Stimulated activated CD8-positive, alpha-beta memory T cell treated with anti-CD3 and anti-CD28 coated beads, Interleukin-2, amount 100 ng/mL, for 48 hours (primary cell): Measurements from ENCODE around the gene SHANK1.

ENCODE experiments used
- DNase-seq, 2 donors: peaks; one replicate each; pipeline ENCODE4 v3.0.0-alpha.2; 2020; ENCODE audit warnings: low read depth in 2 of 2

Gene SHANK1

DNA sequence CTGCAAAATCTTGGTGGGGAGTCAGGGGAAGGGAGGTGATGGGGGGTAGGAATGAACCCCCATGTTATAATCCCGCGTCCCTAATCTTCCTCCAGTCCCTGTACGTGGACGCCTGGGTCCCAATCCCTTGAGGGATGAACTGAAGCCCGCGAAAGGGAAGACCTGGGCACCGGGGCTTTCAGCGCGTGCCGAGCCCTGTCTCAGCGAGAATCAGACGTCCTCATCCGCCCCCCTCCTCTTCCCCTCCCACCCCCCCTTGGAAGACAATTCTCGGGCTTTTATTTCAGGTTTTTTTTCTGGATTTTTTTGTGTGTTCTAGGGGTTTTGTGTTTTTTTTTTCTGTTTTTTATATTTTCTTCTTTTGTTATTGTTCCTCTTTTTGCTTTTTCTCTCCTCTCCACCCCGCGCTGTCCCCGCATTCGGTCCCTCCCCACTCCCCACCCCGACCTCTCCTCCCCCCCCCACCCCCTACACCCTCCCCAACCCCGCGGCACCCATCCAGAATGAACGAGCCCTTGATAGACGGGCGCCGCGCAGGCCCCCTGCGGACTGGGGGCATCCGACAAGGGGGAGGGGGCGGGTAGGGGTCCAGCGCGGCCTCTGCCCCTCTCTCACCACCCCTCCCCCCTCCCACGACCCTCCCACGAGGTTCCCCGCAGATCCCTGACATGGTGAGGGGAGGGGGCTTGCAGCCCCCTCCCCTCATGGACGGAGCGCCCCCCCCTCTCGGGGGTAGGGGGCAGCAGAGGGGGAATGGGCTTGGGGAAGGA is 60.1 kb downstream of the SHANK1 start:
- no peak for DNase-seq

DNA sequence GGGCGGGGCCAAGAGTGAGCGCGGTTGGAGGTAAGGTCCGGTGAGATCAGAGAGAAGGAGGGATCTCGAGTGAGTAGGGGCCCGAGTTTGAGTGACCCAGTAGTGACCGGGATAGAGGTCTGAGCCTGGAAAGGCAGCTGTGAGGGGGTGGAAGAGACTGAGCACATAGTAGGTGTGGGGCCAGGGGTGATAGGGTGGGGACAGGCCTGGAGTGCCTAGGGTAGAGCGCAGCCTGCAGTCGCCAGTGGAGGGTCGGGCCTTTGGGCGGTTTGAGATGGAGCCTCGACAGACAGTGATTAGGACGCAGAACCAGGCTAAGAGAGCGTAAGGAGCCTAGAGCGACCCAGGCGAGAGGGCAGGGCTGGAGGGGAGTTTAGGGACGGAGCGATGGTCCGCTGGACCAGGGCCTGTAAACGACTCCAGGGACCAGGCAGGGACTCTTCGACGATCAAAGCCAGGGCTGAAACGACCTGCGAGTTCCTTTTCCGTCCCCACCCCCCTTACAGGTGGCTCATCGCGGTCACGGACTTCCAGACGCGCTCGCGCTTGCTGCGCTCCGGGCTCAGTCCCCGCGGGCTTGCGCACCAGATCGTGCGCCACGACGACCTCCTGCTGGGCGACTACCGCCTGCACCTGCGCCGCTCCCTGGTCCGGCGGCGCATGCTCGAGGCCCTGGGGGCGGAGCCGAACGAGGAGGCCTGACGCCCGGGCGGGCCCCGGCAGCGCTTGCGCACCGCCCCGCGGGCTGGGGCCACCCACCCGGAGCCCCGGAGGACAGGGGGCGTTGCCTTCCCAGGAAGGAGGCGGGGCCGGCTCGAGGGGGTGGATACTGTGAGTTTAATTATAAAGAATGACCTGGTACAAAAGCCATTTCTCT is 60.9 kb downstream of the SHANK1 start:
- DNase-seq, result peak; percentile 70 to 74

DNA sequence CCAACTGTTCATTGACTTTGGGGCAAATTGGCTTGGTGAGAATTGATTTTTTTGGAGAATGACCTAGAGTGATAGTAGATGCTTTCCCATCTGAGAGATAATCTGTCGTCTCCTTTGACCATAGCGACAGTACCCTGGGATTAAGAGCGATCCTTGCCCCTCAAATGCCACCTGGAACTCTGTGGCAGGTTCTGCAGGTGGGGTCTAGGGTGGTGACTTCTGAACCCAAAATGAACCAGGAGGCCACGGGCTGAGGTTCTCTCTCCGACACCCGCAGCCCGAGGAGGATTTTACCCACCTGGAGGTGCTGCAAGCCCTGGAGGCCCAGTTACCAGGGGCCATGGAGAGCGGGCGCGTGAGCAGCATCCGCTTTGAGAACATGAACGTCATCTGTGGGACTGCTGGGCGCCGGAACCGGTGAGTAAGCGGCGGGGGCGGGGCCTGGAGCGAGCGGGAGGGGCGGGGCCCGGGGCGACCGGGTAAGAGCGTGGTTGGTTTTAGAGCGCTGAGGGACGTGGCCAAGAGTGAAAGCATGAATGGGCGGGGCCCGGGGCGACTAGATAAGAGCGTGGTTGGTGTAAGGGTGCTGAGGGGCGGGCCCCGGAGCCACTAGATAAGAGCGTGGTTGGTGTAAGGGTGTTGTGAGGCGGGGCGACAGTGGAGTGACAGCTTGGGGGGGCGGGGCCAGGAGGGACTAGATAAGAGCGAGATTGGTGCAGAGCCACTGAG is 61.7 kb downstream of the SHANK1 start:
- DNase-seq, result peak; percentile 84 to 89

DNA sequence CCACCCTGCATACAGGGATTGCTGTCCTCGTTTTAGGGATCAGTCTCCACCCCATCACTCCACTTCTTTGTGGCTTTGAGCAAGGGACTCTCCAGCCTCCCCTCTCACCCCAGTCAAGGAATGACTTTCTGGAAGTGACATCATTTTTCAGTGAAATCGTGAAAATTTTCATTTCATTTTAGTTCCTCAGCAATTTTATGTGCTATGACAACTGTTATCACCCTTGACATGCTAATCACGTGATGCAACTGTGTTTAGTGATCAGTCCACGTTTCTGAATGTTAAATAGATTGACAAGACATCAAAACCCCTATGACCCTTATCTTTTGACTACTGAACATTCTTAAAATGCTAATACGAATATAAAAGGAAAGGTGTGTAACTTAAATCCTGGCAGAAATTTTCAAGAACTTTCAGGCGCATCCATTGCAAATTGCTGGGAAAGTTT is 62.4 kb downstream of the SHANK1 start:
- DNase-seq, result no peak

DNA sequence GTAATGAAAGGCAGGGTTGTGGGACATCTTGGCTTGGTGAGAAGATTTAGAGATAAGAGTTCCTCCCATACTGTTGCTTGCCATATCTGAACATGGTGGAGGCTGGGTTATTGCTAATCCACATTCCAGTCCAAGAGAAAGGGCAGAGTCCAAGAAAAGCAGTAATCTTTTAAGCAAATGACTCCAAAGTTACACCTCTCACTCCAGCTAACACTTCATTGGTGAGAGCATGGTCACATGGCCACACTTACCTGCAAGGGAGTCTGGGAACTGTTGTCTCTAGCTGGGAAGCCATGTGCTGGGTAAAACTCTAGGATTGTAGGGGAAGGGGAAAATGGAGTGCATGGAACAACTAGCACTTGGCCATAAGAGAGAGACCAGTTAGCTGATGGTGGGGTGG is 64.7 kb downstream of the SHANK1 start:
- no peak for DNase-seq

DNA sequence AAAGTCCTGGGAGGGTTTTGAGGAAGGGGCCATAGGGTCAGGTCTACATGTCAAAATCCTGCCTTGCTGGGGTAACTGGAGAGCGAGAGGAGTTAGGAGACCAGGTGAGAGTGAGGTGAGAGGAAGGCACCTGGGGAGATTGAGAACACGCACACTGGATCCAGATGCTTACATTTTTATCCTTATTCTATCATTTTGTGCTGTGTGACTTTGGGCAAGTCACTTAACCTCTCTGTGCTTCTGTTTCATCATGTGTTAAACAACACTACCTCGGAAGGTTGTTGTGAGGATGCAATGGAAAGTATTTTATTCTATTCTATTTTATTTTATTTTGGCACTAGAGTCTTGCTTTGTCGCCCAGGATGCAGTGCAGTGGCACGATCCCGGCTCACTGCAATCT is 66.9 kb downstream of the SHANK1 start:
- DNase-seq, result no peak

DNA sequence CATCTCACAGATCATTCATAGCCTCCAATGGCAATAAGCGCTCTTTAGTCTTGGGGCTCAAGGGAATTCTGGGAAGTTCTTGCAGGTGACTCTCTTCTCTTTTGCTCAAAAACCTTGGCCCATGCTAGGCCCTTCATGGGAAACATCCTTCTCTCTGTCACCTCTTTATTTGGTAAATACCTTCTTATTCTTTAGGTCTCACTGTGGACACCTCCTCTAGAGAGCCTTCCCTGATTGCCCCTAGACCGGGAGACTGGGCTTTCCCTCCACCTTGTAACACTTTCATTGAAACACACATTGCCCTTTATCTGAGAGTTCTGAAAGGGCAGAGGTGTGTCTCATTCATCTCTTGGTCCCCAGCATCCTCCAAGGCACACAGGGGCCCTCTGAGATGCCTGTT is 68.4 kb downstream of the SHANK1 start:
- no peak for DNase-seq

DNA sequence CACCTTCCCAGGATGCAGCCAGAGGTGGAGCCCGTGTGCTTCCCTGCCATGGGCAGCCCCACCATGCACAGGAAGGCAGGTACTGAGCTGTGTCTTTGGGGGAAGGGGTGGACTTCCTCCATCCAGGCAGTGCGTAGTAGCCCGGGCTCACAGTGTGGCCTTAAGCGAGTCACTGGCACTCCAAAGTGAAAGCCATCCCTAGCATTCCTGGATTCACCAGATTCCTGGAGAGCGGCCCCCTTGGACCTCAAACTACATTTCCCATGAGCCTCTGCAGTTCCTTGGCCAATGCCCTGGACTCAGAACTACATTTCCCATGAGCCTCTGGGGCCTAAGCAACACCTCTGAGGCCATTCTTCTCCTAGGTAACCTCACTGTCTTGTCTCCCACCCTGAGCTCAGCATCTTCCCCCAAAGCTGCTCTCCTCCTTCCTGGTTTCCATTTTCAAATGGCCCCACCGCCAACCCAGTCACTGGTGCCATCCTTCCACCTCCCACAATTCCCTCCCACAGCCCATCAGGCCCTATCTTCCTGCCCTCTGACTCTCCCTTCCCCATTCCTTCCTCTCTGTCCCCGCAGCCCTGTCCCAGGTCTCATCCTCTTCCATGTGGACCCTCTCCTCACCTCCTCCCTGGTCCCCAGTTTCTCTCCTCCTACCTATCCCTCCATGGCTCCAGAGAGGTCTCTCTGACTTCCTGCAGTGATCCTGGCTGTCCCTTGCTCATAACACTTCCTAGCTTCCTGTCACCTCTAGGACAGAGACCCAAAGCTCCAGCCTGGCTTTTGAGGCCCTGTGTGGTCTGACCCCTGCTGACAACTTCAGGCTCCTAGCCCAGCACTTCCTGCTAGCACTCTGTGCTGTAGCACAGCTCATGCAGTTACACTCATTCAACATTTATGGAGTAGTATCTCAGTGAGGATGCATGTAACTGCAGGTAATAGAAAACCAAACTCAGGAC is 69.9 kb downstream of the SHANK1 start, which contains the start of gene C19orf81:
Gene C19orf81 (plus strand): TSS at position 13 of the 959 bp plus-strand sequence. CDS start 0 bp downstream, at position 13.
- no peak for DNase-seq

DNA sequence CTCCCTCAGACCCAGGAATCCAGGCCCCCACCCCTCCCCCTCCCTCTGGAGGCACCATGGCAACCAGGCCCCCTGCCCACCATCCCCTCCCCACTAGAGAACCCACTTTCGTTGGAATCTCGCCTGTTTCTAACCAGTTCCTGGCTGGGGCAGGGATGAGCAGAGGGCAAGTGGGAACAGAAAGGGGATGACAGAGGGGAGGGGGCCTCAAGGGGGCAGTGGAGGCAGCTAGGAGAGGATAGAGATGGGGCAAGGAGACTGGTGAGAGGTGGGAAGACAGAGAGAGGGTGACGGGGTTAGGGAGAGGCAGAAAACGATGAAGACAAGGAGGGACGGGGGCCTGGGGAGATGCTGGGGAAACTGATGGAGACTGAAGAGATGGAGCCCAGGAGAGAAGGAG is 70.9 kb downstream of the SHANK1 start:
- no peak for DNase-seq

DNA sequence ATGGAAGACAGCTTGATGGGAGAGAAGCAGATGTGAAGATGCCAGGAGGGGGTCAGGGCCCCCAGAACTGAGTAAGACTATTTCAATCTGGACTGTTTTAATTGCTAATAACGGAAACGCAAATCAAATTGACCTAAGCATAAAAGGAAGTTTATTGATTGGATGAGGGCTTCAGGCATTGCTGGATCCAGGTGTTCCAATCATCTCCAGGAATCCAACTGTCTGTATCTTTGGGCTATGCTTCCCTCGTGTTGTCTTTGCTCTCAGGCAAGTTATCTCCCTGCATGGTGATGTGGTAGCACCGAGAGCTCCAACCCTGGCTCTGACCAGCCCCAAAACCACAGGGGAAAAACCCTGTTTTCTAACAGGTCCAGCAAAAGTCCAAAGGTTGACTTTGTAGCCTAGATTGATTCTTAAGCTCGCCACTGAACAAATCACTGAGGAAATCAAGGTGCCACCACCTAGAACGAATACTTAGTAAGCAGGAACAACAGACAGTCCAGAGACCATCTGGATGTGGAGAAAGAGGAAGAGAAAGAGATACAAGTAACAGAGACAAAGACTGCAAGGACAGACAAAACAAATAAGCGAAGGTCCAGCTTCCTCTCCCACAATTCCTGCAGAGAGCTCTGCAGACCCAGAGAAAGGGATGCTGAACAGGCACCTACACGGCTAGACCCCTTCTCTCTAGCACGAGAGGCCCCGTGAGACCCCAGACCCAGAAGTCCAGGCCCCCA is 71.6 kb downstream of the SHANK1 start:
- DNase-seq, result no peak

DNA sequence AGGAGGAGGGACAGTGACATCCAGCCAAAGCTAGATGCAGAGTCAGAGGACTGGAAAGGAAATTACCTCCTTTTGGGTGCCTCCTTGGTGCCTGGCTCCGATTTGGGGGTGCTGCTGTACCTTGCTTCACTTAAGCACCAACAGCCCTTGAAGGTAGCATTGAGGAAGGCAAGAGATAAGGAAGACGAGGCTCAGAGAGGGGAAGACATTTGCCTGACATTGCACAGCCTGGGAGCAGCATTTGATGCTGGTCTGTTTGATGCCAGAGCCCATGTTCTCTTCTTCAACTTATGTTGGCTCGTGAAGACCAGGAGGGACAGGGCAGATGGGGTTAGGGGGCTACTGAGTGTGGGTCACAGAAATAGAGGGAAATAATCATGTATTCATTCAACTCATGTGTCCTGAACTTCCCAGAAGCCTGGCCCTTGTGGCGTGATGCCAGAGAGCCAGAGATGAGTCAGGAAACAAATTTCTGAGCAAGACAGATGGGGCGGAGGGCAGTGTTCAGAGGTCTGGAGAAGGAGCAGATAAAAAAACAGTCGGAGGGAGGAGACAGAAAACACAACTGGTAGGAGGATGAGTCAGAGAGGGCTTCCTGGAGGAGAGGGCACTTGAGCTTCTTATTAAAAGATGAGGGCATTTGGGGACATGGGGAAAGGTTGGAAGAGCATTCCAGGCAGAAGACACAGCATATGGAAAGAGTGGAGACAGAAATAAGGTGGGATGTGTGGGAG is 73.4 kb downstream of the SHANK1 start:
- no peak for DNase-seq

DNA sequence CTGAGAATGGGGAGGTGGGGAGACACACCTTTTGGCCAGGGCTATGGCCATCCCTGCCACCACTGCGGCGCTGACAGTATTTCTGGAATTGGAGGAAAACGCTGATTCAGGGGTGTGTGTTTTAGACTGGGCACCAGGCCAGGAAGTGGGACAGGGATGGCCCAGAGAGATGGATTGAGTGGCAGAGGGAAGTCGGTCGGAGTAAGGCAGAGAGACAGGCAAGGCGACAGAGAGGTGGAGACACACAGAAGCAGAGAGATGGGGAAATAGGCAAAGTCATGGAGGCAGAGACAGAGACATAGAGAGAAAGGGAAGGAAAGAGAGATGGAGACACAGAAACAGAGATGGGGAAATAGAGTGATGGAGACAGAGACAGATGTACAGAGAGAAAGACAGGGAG is 74.5 kb downstream of the SHANK1 start:
- no peak for DNase-seq

DNA sequence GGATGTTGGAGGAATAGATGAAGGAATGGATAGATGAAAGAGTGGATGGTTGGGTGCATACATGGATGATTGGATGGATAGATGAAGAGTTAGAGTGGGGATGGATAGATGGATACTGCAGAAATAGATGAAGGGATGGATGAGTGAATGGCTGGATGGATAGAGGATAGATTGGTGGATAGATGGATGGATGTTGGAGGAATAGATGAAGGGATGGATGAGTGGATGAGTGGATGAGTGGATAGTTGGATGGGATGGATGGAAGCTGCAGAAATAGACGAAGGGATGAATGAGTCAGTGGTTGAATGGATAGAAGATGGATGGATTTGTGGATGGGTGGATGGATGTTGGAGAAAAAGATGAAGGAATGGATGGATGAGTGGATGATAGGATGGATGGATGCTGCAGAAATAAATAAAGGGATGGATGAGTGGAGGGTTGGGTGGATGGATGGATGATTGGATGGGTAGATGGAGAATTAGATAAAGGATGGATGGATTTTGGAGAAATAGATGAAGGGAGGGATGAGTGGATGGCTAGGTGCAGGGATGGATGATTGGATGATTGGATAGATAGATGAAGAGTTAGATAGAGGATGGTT is 75.2 kb downstream of the SHANK1 start:
- DNase-seq, result no peak

DNA sequence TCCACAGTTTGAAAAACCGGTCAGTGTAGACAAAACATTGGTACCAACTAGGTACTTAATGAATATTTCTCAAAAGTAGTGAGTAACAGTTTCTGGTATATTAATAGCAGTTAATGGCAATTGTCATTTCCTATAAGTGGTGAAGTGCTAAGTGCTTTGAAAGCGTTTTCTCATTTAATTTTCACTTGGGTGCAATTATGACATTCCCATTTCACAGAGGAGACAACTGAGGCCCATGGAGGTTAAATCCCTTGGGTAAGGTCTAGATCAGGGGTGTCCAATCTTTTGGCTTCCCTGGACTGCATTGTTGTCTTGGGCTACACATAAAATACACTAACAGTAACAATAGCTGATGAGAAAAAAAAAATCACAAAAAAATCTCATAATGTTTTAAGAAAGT is 79.2 kb downstream of the SHANK1 start:
- no peak for DNase-seq

DNA sequence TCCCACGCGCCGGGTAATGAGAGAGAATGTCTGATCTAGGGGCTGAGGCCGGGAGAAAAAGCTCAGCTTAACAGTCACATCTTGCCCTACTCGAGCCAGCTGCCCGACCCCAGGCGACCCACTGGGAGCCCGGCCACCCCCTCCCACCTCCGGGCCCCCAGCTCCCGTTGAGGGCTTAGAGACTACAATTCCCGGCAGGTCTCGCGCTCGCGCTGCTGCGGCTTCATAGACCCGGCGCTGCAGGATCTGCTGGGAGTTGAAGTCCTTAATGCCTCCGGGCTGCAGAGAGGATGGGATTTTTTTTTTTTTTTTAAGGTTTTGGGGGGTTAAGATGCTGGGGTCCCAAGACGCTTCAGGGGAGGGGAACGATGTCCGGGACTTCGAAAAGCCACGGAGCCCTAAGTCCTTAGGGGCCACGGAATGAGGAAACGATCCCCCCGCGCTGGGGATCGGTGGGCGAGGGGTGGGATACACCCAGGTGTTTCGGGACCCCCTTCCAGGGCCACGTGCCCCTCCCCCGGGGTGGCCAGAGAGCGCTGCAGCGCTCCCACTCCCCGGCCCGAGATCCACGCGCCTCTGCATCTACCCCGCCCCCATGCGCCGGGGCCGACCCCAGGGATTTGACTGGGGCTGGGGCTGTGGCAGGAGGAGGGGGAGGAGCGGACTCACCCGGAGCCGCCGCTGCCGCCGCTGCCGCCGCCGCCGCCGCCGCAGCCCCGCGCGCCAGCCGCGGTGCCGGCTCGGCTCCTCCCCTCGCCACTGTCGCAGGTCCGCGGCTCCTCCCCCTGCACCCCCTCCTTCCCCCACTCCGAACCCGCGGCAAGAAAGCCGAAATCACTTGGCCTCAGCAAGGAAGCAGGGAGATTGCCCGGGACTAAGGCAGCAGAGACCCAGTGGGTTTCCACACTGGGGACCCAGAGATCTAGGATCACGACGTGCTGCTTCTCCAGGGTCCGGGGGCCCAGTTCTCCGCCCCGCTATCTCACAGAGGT is 80.2 kb downstream of the SHANK1 start, which contains the start of gene SYT3:
Gene SYT3 (minus strand): TSS at position 761 of the 992 bp plus-strand sequence. CDS start 2,470 bp downstream, outside the sequence.
- peak; percentile 30 to 39 for DNase-seq

DNA sequence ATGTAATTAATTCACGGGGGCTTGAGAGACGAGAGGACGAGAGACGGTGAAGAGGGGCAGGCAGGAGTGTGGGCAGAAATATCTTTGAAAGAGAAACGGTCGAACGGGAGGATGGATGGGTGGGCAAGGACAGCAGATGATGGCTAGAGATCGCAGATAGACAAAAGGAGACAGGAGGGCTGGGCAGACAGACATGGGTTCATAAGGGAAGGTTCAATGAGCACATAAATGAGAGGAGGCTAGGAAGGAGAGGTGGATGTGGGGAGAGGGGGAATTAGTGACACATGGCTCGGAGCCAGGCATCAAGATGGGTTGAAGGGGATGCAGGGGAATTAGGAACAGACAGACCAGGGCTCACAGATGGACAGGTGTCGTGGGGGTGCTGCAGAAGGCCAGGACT is 81.0 kb downstream of the SHANK1 start:
- DNase-seq, result no peak

DNA sequence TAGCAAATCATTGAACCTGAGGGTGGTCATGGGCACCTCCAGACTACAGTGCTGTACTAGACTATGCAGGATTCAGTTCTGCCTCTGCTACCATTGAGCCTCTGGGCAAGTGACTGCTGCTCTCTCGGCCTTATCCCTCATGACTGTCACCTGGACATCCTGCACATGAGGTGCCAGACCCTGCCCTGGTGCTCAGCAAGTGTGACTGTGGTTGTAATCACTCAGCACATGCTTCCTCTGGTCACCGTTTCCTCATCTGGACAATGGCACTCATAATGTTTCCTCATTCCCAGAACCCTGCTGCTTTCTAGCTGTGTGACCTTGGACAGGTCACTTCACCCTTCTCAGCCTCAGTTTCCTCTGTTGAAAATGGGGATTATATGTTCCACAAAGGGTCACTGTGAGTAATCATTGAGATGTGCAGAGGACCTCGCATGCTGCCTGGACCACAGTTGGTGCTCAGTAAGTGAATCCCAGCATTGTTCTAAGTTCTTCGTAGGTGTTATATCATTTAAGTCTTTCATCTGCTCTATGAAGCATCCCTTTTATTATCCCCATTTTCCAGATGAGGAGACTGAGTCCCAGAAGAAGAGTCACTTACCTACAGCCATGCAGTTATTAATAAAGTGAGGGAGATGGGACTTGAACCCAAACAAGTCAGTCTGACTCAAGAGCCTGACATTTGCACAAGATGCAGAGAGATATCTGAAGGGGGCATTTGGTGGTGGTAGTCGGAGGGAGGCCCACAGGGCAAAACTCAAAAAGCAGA is 83.1 kb downstream of the SHANK1 start:
- no peak for DNase-seq
